HEK293 (cell line): ENCODE measurements around the gene PGBD5.

Source experiments
- CTCF ChIA-PET: fragments of 350-600 bp; formaldehyde crosslinking; extraction: SDS; loops from one replicate; lab custom pipeline; 2021; ENCODE audit warnings: antibody characterized with exemption; lab: Yijun Ruan, JAX
- POLR2A ChIA-PET: fragments of 300-600 bp; formaldehyde crosslinking; extraction: SDS; loops from one replicate; lab custom pipeline; 2020; ENCODE audit warnings: antibody characterized with exemption, inconsistent platforms; lab: Yijun Ruan, JAX
- H3K27ac ChIP-seq: fragments of 200-500 bp; sonication (Bioruptor generic); 2 replicates; pipeline ENCODE4 v1.5.1; 2014; ENCODE audit warnings: low read depth, low read length, control low read depth, inconsistent platforms; ENCODE audit errors: extremely low read depth
- H3K36me3 ChIP-seq, 2 experiments: fragments of 200-500 bp in 1 of 2; sonication (Bioruptor generic) in 1 of 2; 1 replicate in 1 of 2; 2 replicates in 1 of 2; pipeline ENCODE4 v1.5.1; 2014 to 2017; ENCODE audit warnings: inconsistent platforms in 2 of 2, low read length in 2 of 2; ENCODE audit not compliant: control insufficient read depth in 2 of 2, insufficient read depth in 1 of 2
- H3K4me1 ChIP-seq: fragments of 200-500 bp; sonication (Bioruptor generic); 2 replicates; pipeline ENCODE4 v1.5.1; 2014; ENCODE audit warnings: mild to moderate bottlenecking, low read length, inconsistent platforms; ENCODE audit not compliant: control insufficient read depth, insufficient read depth
- H3K4me3 ChIP-seq: 2 replicates; pipeline ENCODE4 v1.5.1; 2011; ENCODE audit warnings: low read depth, mild to moderate bottlenecking, control low read depth, low read length, moderate library complexity
- H3K9me3 ChIP-seq: fragments of 200-500 bp; sonication (Bioruptor generic); 2 replicates; pipeline ENCODE4 v1.5.1; 2014; ENCODE audit warnings: low read depth, low read length, inconsistent platforms; ENCODE audit not compliant: control insufficient read depth, insufficient read depth
- GFI1B ChIP-seq: fragments of 450-650 bp; formaldehyde crosslinking; IDR thresholded peaks from 2 replicates; pipeline ENCODE4 v1.5.1; 2016; ENCODE audit warnings: missing biosample characterization, missing genetic modification characterization
- SCRT1 ChIP-seq: fragments of 450-650 bp; formaldehyde crosslinking; IDR thresholded peaks from 2 replicates; pipeline ENCODE4 v1.5.1; 2016; ENCODE audit warnings: missing biosample characterization, missing genetic modification characterization, borderline replicate concordance
- TCF7L2 ChIP-seq: IDR thresholded peaks from 2 replicates; pipeline ENCODE4 v1.6.1; 2011; ENCODE audit warnings: low read depth, mild to moderate bottlenecking, inconsistent platforms, low read length, moderate library complexity, borderline replicate concordance
- ZNF148 ChIP-seq: fragments of 450-650 bp; formaldehyde crosslinking; IDR thresholded peaks from 2 replicates; pipeline ENCODE4 v1.5.0; 2017; ENCODE audit warnings: missing biosample characterization, missing genetic modification characterization, borderline replicate concordance
- ZNF501 ChIP-seq: fragments of 450-650 bp; formaldehyde crosslinking; IDR thresholded peaks from 2 replicates; pipeline ENCODE4 v1.5.1; 2016; ENCODE audit warnings: missing biosample characterization, missing genetic modification characterization
- ZNF76 ChIP-seq: fragments of 450-650 bp; formaldehyde crosslinking; IDR thresholded peaks from 2 replicates; pipeline ENCODE4; 2016; ENCODE audit warnings: low read depth, missing biosample characterization, missing genetic modification characterization, borderline replicate concordance
- ZNF791 ChIP-seq: fragments of 450-650 bp; formaldehyde crosslinking; IDR thresholded peaks from 2 replicates; pipeline ENCODE4 v1.5.1; 2016; ENCODE audit warnings: missing biosample characterization, missing genetic modification characterization
- TF ChIP-seq, protein P1 (sequence below): fragments of 450-650 bp; formaldehyde crosslinking; IDR thresholded peaks from 2 replicates; pipeline ENCODE4 v1.5.1; 2016; ENCODE audit warnings: missing biosample characterization, missing genetic modification characterization, borderline replicate concordance

PGBD5 gene

DNA sequence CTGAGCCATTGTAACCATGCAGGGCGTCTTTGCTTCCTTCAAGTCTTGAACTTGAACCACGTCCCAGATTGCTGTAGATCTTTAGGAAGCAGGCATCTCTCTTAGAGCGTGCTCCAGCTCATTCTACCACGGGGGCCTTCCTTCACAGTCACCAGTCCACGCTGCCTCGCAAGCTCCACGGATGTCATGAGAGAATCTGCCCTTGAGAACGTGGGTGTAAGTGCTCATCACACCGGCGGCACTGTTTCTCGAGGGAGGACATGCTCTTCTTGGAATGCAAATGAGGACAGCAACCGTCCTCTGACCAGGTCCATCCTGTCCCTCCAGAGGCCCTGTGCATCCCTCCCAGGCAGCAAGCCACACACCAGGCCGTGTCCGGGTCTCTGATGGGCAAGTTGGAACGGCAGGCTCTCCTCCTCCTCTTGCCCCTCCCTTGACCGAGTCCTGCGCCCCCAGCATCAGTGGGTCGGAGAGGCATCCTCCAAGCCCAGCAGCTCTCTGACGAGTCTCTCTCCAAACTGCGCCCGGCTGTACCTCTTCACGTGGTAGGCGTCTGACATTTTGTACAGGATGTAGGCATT lies 103.1 kb downstream of the PGBD5 start (continued):
- TF ChIP-seq, protein P1, sequence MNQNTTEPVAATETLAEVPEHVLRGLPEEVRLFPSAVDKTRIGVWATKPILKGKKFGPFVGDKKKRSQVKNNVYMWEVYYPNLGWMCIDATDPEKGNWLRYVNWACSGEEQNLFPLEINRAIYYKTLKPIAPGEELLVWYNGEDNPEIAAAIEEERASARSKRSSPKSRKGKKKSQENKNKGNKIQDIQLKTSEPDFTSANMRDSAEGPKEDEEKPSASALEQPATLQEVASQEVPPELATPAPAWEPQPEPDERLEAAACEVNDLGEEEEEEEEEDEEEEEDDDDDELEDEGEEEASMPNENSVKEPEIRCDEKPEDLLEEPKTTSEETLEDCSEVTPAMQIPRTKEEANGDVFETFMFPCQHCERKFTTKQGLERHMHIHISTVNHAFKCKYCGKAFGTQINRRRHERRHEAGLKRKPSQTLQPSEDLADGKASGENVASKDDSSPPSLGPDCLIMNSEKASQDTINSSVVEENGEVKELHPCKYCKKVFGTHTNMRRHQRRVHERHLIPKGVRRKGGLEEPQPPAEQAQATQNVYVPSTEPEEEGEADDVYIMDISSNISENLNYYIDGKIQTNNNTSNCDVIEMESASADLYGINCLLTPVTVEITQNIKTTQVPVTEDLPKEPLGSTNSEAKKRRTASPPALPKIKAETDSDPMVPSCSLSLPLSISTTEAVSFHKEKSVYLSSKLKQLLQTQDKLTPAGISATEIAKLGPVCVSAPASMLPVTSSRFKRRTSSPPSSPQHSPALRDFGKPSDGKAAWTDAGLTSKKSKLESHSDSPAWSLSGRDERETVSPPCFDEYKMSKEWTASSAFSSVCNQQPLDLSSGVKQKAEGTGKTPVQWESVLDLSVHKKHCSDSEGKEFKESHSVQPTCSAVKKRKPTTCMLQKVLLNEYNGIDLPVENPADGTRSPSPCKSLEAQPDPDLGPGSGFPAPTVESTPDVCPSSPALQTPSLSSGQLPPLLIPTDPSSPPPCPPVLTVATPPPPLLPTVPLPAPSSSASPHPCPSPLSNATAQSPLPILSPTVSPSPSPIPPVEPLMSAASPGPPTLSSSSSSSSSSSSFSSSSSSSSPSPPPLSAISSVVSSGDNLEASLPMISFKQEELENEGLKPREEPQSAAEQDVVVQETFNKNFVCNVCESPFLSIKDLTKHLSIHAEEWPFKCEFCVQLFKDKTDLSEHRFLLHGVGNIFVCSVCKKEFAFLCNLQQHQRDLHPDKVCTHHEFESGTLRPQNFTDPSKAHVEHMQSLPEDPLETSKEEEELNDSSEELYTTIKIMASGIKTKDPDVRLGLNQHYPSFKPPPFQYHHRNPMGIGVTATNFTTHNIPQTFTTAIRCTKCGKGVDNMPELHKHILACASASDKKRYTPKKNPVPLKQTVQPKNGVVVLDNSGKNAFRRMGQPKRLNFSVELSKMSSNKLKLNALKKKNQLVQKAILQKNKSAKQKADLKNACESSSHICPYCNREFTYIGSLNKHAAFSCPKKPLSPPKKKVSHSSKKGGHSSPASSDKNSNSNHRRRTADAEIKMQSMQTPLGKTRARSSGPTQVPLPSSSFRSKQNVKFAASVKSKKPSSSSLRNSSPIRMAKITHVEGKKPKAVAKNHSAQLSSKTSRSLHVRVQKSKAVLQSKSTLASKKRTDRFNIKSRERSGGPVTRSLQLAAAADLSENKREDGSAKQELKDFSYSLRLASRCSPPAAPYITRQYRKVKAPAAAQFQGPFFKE (tag by site-specific recombination) = no peak
- TF ChIP-seq ZNF148 (tag by site-specific recombination) (no peak), SCRT1 (tag by site-specific recombination) (no peak), ZNF501 (tag by site-specific recombination) (no peak)
- TF ChIP-seq, all 188 proteins: peak for 0

DNA sequence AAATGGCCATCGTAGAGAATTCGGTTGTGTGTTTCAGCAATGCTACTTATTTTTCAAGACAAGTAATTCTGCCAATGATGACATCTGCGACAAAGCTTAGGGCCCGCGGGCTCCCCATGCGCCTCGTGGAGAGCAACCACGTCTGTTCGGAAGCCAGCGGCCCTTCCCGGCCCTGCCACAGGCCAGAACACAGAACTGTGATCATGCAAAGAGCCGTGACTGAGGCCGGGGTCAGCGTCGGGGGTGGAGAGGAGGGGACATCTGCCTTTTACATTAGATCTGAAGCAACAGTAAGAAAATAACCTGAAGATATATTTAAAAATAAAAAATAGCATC lies 103.7 kb downstream of the PGBD5 start:
- Histone ChIP-seq H3K36me3 (peaks cover 0 to 12% of the 10 kb centered on the region in 2 experiments; a peak in 1 of 3 replicates), H3K4me1 (peaks cover 8% of the 10 kb centered on the region), H3K9me3 (no peaks in the 10 kb centered on the region), H3K4me3 (no peak overlapping the region), H3K27ac (no peak overlapping the region)
- ChIA-PET POLR2A (no interaction called here), CTCF (no interaction called here)
- TF ChIP-seq ZNF76 (tag by site-specific recombination) (no peak), GFI1B (no peak), TCF7L2 (no peak), ZNF791 (no peak)

- TF ChIP-seq ZNF148 (tag by site-specific recombination) = no peak
- TF ChIP-seq TCF7L2 = no peak
- no peak overlapping the region for H3K4me3 ChIP-seq
- peaks cover 0 to 12% of the 10 kb centered on the region in 2 experiments; a peak in 1 of 3 replicates for H3K36me3 ChIP-seq
- ChIA-PET POLR2A (no interaction called here), CTCF (interaction anchor here (0.6 to 2.4 kb wide), 2 partner anchors 11 to 487 kb away, joined by 3 to 10 read pairs; no protein-coding TSS in a partner anchor)
- no peak overlapping the region for H3K27ac ChIP-seq
- peaks cover 8% of the 10 kb centered on the region for H3K4me1 ChIP-seq
- H3K9me3 ChIP-seq = no peaks in the 10 kb centered on the region
Measured at GRCh38 chr1:230321741-230322420, 104.3 kb downstream of the PGBD5 start.
